Stimulated activated effector memory CD8-positive, alpha-beta T cell treated with anti-CD3 and anti-CD28 coated beads, Interleukin-12 subunit alpha, Interleukin-12 subunit beta, amount 100 ng/mL, for 72 hours (primary cell): ENCODE measurements around the gene ELF5.

Experiments used
- ATAC-seq: fragments of 150-1000 bp; cut with Tn5 transposase; 2 replicates; pipeline ENCODE4 v1.10.0; 2021
- DNase-seq, 2 donors: peaks; one replicate each; pipeline ENCODE4 v3.0.0; 2021 to 2022; ENCODE audit warnings: low spot score in 2 of 2
- H3K27ac Mint-ChIP-seq: one replicate; pipeline ENCODE4 v1.8.0; 2022; ENCODE audit warnings: mild to moderate bottlenecking, mixed read lengths
- H3K36me3 Mint-ChIP-seq: one replicate; pipeline ENCODE4 v1.8.0; 2022; ENCODE audit warnings: mild to moderate bottlenecking, mixed read lengths
- H3K4me1 Mint-ChIP-seq: one replicate; pipeline ENCODE4 v1.8.0; 2022; ENCODE audit warnings: mixed read lengths
- H3K4me3 Mint-ChIP-seq: one replicate; pipeline ENCODE4 v1.8.0; 2022; ENCODE audit warnings: mild to moderate bottlenecking, mixed read lengths
- H3K9me3 Mint-ChIP-seq: one replicate; pipeline ENCODE4 v1.8.0; 2022; ENCODE audit warnings: mixed read lengths

Gene ELF5

GRCh38 chr11:34458525-34458924 lies 55.1 kb downstream of the ELF5 start:
- no peaks in the 10 kb centered on the region for H3K4me1 Mint-ChIP-seq
- ATAC-seq (no peak), DNase-seq (no peak)
- H3K9me3 Mint-ChIP-seq = no peaks in the 10 kb centered on the region
- H3K4me3 Mint-ChIP-seq = no peak overlapping the region
- H3K36me3 Mint-ChIP-seq = peaks cover 79% of the 10 kb centered on the region
- H3K27ac Mint-ChIP-seq = no peak overlapping the region

GRCh38 chr11:34457607-34458006 lies 56.0 kb downstream of the ELF5 start:
- no peak overlapping the region for H3K4me3 Mint-ChIP-seq
- H3K27ac Mint-ChIP-seq = no peak overlapping the region
- H3K36me3 Mint-ChIP-seq = peaks cover 79% of the 10 kb centered on the region
- no peaks in the 10 kb centered on the region for H3K9me3 Mint-ChIP-seq
- no peaks in the 10 kb centered on the region for H3K4me1 Mint-ChIP-seq
- ATAC-seq (no peak), DNase-seq (no peak)

- Mint-ChIP-seq H3K4me1 (no peaks in the 10 kb centered on the region), H3K27ac (no peak overlapping the region), H3K9me3 (no peaks in the 10 kb centered on the region), H3K36me3 (peaks cover 70% of the 10 kb centered on the region), H3K4me3 (no peak overlapping the region)
- DNase-seq = no peak
- ATAC-seq = no peak
Measured at GRCh38 chr11:34454308-34455032, 59.1 kb downstream of the ELF5 start.

- H3K4me1 Mint-ChIP-seq = peaks cover 21% of the 10 kb centered on the region
- no peak overlapping the region for H3K27ac Mint-ChIP-seq
- H3K9me3 Mint-ChIP-seq = no peaks in the 10 kb centered on the region
- H3K4me3 Mint-ChIP-seq = no peak overlapping the region
- H3K36me3 Mint-ChIP-seq = peaks cover 45% of the 10 kb centered on the region
- no peak for ATAC-seq
- DNase-seq = no peak
Measured at GRCh38 chr11:34451053-34451452, 62.5 kb downstream of the ELF5 start.

- Mint-ChIP-seq H3K9me3 (no peaks in the 10 kb centered on the region), H3K27ac (peak overlapping the region; percentile 49), H3K36me3 (peaks cover 27% of the 10 kb centered on the region), H3K4me3 (no peak overlapping the region), H3K4me1 (peaks cover 28% of the 10 kb centered on the region)
- no peak for DNase-seq
- peak; percentile 54 for ATAC-seq
Measured at GRCh38 chr11:34449013-34449412, 64.6 kb downstream of the ELF5 start.

- no peak overlapping the region for H3K4me3 Mint-ChIP-seq
- peaks cover 21% of the 10 kb centered on the region for H3K36me3 Mint-ChIP-seq
- DNase-seq (no peak), ATAC-seq (no peak)
- peak overlapping the region; percentile 49 for H3K27ac Mint-ChIP-seq
- H3K4me1 Mint-ChIP-seq = peaks cover 34% of the 10 kb centered on the region
- H3K9me3 Mint-ChIP-seq = no peaks in the 10 kb centered on the region
Measured at GRCh38 chr11:34448223-34448994, 65.2 kb downstream of the ELF5 start.

- Mint-ChIP-seq H3K9me3 (no peaks in the 10 kb centered on the region), H3K36me3 (peaks cover 7% of the 10 kb centered on the region), H3K4me1 (peaks cover 39% of the 10 kb centered on the region), H3K27ac (no peak overlapping the region), H3K4me3 (no peak overlapping the region)
- ATAC-seq = no peak
- no peak for DNase-seq
Measured at GRCh38 chr11:34447044-34447443, 66.5 kb downstream of the ELF5 start.

GRCh38 chr11:34446386-34446785 lies 67.2 kb downstream of the ELF5 start:
- Mint-ChIP-seq H3K9me3 (no peaks in the 10 kb centered on the region), H3K4me3 (no peak overlapping the region), H3K36me3 (peaks cover under 1% of the 10 kb centered on the region), H3K27ac (no peak overlapping the region), H3K4me1 (peaks cover 39% of the 10 kb centered on the region)
- DNase-seq (no peak), ATAC-seq (no peak)

GRCh38 chr11:34445956-34446355 lies 67.6 kb downstream of the ELF5 start:
- Mint-ChIP-seq H3K36me3 (no peaks in the 10 kb centered on the region), H3K4me3 (no peak overlapping the region), H3K4me1 (peaks cover 39% of the 10 kb centered on the region), H3K9me3 (no peaks in the 10 kb centered on the region), H3K27ac (no peak overlapping the region)
- DNase-seq (no peak), ATAC-seq (no peak)

- no peaks in the 10 kb centered on the region for H3K9me3 Mint-ChIP-seq
- DNase-seq (no peak), ATAC-seq (no peak)
- H3K4me3 Mint-ChIP-seq = no peak overlapping the region
- H3K36me3 Mint-ChIP-seq = no peaks in the 10 kb centered on the region
- peaks cover 48% of the 10 kb centered on the region for H3K4me1 Mint-ChIP-seq
- H3K27ac Mint-ChIP-seq = no peak overlapping the region
Measured at GRCh38 chr11:34444428-34444827, 69.2 kb downstream of the ELF5 start.

GRCh38 chr11:34443136-34443535 lies 70.5 kb downstream of the ELF5 start:
- no peaks in the 10 kb centered on the region for H3K36me3 Mint-ChIP-seq
- H3K9me3 Mint-ChIP-seq = no peaks in the 10 kb centered on the region
- peaks cover 43% of the 10 kb centered on the region for H3K4me1 Mint-ChIP-seq
- no peak overlapping the region for H3K4me3 Mint-ChIP-seq
- no peak overlapping the region for H3K27ac Mint-ChIP-seq
- DNase-seq = no peak
- ATAC-seq = no peak

- DNase-seq (no peak), ATAC-seq (no peak)
- Mint-ChIP-seq H3K36me3 (no peaks in the 10 kb centered on the region), H3K9me3 (no peaks in the 10 kb centered on the region), H3K4me3 (no peak overlapping the region), H3K27ac (no peak overlapping the region), H3K4me1 (peaks cover 32% of the 10 kb centered on the region)
Measured at GRCh38 chr11:34441814-34442213, 71.8 kb downstream of the ELF5 start.

- Mint-ChIP-seq H3K9me3 (no peaks in the 10 kb centered on the region), H3K27ac (peak overlapping the region; percentile 97), H3K4me1 (peaks cover 32% of the 10 kb centered on the region), H3K4me3 (peak overlapping the region; percentile 98), H3K36me3 (no peaks in the 10 kb centered on the region)
- no peak for ATAC-seq
- DNase-seq = no peak
Measured at GRCh38 chr11:34439610-34440198, 73.9 kb downstream of the ELF5 start.

GRCh38 chr11:34438529-34439507 lies 74.8 kb downstream of the ELF5 start, which contains the start of gene CAT:
CAT (plus strand) TSS chr11:34438934; CDS start chr11:34439014, 80 bp downstream.
- DNase-seq (peak; percentile 92 to 99), ATAC-seq (peak; percentile 99)
- H3K4me1 Mint-ChIP-seq = peaks cover 24% of the 10 kb centered on the region
- peak within 1 kb of the TSS; percentile 98 for H3K4me3 Mint-ChIP-seq
- no peaks in the 10 kb centered on the region for H3K9me3 Mint-ChIP-seq
- H3K27ac Mint-ChIP-seq = peak within 1 kb of the TSS; percentile 97
- no peaks in the 10 kb centered on the region for H3K36me3 Mint-ChIP-seq
